Posterior vena cava (tissue), 2 donors: Measurements from ENCODE around the gene PAWR. TPM values are rescaled to one million over a fixed set of nuclear protein-coding genes. Genes with fewer than 3 reads are reported as not detected.
"Not testable (repeated sequence)": the region's sequence is repeated elsewhere in the genome, so short reads cannot be mapped to it uniquely, and the experiment has no call there.

Source experiments
- DNase-seq: peaks from one replicate; pipeline ENCODE4 v3.0.0-alpha.2; 2020; ENCODE audit warnings: low spot score
- intact Hi-C, 2 donors: fragments of 100-400 bp; cut with DNase I; formaldehyde crosslinking; loops; one replicate each; pipeline versions ENCODE4 v1.14.1 to v1.14.2; 2022 to 2023
- total RNA-seq, 2 donors: library from RNA; stranded (reverse); fragmentation: NEBNext Ultra II Directional; extraction: Animal tissue kit (Norgen Biotek cat#: 25700); gene quantifications; one replicate each; pipeline ENCODE4 v1.2.1, GENCODE V29; 2021
- donor health status: DM: yes; HTN: yes; CAD: no.
- donor health status: DM: yes; HTN: yes; CAD: no.

The PAWR gene
- total RNA-seq, 2 donors from 2014 or later = 148 to 218 TPM

DNA sequence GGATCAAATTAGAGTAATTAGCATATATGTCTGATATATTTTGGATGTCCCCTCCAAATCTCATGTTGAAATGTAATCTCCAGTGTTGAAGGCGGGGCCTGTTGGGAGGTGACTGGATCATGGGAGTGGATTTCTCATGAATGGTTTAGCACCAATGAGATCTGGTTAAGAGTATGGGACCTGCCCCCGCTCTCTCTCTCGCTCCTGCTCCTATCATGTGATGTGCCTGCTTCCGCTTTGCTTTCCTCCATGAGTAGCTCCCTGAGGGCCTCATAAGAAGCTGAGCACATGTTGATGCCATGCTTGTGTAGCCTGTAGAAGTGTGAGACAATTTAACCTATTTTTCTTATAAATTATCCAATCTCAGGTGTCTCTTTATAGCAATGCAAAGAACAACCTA lies 73.1 kb downstream of the PAWR start:
- intact Hi-C loops = no loop called here

DNA sequence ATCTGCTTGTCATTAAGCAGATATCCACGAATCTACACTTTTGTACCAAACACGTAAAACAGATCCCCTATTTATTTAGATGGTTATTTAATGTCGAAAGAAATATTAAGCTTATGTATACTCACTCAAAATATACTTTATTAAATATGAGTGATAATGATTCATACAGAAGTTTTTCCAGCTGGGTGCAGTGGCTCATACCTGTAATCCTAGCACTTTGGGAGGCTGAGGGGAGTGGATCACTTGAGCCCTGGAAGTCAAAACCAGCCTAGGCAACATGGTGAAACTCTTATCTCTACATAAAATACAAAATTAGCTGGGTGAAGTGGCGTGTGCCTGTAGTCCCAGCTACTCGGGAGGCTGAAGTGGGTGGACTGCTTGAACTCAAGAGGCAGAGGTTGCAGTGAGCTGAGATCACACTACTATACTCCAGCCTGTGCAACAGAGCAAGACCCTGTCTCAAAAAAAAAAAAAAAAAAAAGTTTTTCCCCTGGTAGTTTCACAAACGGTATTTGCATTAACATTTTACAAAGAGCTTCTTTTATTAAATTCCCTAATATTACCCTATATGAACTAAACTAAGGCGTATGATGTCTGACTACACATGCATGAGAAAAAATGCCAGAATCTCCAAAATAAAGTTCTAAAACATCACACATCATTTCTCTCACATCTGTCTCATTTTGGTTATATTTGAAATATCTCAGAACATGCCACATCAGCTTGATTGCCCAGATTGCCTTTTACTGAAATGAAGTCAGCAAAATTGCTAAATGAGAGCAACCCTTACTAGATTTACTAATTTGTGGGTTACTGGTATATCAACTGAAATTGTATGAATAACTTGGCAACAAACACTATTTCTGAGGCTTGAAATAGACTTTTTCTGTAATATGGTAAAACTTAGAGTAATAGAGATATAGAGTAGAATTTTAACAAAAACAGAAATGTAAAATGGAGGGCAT lies 74.9 kb downstream of the PAWR start:
- intact Hi-C loops = no loop called here
- DNase-seq = no peak

More for the DNA sequence above, 73.1 kb downstream of the PAWR start:
- no peak for DNase-seq

DNA sequence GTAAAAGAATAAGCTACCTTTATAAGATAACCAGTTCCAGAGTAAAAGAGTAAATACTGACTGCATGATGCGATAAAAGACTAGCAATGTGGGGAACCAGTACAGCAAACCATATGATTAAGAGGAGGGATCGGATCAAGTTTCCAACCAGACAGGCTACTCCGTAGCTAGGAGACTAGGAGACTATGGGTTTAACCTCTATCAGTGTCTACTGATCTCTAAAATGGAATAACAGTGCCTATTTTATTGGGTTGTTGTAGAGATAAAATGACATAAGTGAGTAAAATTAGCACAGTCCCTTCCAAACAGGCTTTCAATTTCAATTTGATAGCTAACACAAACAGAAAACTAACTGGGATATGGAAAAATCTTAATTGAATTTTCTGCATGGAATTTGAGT lies 76.0 kb downstream of the PAWR start:
- intact Hi-C loops = no loop called here
- no peak for DNase-seq

DNA sequence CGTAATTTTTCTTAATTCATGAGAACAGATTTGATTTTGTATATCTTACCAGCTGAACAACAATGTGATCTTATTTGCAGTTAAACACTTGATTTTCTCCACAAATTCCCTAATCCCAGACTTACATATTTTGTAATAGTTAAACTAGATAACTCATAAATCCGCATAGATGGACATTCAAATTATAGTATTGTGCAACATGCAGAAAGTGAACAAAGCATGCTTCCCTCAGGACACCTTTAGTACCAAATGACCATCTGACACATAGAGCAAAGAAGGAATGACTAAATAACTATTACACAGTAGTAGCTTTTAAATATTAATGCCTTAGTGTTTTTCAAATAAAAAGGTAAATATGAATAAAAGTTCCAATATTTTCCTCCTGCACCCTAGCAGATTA lies 88.9 kb downstream of the PAWR start:
- intact Hi-C loops = no loop called here
- DNase-seq = no peak

DNA sequence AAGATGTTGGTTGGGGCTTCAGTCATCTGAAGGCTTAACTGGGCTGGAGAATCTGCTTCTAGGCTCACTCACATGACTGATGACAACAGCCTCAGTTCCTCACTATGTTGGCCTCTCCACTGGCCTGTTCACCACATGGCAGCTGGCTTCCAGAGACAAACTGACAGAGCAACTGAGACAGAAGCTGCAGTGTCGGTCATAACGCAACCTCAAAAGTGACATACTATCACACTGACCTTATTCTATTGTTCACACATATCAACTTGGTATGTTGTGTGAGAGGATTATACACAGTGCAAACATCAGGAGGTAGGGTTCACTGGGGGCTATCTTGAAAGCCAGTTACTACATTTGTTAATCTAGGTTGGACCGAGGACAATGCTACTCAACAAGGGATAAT lies 92.9 kb downstream of the PAWR start:
- DNase-seq = no peak
- intact Hi-C loops = no loop called here

DNA sequence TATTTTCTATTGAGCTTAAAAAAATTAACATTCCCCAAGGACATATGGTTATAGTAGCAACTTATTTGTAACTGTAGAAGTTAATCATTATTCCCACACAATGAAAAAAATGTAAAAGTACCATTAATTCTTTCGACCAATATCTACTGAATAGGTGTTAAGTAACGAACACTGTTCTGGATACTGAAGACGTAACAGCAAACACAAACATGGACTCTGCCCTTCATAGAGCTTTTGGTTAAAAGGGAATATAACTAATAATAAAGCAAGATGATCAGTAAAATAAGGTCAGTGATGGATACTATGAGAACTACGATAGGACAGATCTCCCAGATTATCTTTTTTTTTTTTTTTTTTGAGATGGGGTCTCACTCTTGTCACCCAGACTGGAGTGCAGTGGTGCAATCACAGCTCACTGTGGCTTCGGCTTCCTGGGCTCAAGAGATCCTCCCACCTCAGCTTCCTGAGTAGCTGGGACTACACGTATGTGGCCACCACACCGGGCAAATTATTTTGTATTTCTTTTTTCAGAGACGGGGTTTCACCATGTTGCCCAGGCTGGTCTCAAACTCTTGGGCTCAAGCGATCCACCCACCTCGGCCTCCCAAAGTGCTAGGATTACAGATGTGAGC lies 93.9 kb downstream of the PAWR start:
- no peak for DNase-seq
- intact Hi-C loops = no loop called here

DNA sequence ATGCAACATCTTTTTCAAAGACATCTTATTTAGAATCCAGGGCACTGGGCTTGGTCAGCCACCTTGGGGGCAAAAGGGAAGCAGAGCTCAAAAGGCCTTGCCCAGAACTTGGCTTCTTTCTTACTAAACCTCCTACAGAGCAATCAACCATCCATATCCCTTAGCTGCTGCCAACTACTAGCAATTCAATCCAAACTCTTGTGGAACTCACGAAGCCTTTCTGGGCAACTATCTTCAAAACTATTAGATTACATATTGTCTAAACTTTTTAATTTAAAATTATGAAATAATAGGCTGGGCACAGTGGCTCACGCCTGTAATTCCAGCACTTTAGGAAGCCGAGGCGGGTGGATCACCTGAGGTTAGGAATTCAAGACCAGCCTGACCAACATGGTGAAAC lies 95.5 kb downstream of the PAWR start:
- DNase-seq = no peak
- intact Hi-C loops = no loop called here

DNA sequence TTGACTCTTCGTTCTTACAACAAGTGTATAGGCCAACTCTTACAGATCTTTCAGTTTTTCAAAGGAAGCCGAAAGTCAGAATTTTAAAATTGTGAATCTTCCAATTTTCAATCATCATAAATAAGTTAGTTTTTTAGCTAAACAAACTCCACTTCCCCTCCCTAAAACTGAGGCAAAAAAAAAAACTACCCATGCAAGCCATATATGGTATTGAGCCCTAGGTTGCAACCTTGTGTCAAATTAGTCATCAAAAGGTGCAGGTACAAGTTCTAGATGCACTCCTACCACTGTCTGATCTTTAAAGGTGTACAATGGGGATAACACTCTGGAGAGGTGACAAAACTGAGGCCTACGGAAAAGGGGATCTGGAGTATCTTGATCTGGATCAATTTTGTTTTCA lies 97.9 kb downstream of the PAWR start:
- intact Hi-C loops = no loop called here

DNA sequence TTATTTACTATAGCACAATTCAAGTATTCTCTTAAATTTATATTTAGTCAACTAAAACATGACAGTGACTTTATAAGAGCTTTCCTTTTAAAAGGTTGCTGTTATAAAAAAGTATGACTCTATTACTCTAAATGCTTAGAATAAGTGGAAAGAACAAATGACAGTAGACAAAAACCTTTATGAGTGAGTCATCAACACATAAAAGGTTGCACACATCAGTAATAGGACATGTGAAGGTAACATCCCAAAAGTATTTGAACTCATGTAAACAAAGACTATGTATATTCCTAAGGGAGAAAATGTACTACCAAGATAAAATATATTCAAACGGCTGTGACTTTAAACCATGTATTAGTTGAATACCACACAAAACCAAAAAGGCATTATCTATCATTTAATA lies 98.8 kb downstream of the PAWR start:
- intact Hi-C loops = no loop called here
- no peak for DNase-seq

More for the DNA sequence above, 97.9 kb downstream of the PAWR start:
- DNase-seq = no peak

DNA sequence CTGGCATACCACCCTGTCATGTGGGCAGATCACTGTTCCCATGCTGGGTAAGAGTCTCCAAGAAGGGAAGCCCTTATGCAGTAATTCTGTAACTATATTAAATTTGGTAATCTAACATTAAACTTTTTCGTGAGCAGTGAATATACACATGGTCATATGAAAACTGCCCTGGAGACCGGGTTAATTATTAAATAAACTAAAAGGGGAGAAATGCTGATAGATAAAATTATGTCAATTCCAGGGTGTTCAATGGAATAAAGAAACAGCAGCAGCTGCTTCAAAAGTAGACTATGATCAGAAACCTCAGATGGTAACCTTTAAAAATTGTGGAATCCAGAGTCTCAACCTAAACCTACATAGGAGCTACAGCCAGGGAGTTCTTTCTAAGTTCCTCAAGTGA lies 100.0 kb downstream of the PAWR start:
- no peak for DNase-seq
- intact Hi-C loops = no loop called here

DNA sequence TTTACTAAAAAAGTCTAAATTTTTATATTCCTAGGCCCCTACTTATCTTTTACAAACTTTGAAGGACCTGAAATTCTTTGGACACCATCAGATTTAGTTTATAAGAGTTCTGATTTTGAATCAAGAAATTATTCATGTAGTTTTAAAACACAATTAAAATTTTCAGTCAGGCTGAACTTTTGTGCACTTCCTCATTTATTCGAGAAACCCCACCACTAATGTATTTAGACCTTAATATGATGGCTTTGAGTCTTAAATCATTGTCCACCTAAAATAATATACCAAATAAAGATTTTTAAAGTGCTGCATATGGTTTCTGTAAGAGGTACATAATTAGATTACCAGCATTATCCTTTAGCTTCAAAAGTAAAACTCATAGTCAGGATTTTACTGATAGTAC lies 103.4 kb downstream of the PAWR start:
- no peak for DNase-seq
- intact Hi-C loops = no loop called here

DNA sequence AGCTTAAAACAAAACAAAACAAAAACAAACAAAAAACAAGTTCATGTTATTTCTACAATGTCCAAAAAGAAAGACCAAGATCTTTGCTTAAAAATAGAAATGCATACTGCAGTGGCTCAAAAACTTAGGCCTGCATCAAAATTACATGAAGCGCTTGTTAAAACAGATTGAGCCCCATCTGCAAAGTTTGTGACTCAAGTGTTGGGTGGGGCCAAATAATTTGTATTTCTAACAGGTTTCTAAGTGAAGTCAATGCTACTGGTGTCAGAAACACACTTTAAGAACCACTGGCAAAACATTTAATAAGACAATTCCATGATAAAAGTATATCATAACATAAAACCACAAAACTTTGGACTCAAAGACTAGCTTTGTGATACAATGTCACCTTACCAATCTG lies 105.6 kb downstream of the PAWR start:
- no peak for DNase-seq
- intact Hi-C loops = no loop called here

DNA sequence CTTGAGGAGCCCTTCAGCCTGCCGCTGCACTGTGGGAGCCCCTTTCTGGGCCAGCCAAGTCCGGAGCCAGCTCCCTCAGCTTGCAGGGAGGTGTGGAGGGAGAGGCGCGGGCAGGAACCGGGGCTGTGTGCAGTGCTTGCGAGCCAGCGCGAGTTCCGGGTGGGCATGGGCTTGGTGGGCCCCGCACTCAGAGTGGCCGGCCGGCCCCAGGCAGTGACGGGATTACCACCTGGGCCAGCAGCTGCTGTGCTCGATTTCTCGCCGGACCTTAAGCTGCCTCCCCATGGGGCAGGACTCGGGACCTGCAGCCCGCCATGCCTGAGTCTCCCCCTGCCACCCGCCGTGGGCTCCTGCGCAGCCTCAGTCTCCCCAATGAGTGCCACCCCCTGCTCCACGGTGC lies 116.9 kb downstream of the PAWR start:
- DNase-seq = peak; percentile 80
- intact Hi-C loops = no loop called here

DNA sequence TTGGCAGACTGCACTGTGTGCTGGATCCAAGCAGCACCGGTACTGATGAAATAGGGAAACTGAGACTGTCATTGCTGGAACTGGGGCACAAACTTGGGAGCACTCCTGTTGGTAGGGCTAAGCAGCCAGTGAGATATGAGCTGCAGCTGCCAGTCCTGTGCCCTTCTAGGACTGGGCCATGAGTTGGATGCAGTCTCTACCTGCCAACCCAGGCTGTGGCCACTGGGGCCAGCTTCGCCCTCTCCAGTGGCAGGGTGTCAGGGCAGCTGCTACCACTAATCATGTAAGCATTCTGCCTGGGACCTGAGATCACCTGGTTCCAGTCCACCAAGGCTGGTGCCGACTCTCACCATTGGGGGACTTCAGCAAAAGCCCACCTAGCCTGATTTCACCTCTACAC lies 121.1 kb downstream of the PAWR start:
- no peak for DNase-seq
- intact Hi-C loops = no loop called here

DNA sequence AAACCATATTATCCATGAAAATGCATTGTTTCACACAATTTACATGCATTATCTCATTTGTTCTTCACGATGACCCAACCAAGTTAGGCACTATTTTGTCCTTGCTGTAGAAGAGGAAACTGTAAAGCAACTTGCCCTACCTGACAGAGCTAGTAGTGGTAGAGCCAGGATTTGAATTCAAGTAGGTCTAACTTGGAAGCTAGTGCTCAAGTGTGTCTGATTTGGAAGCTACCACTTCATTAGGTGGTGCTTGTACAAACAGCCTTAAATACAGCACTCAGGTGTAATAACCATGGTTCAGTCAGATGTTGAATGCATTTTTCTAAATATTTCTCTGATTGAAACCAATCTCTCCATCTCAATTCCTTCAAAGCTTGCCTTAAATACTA lies 123.6 kb downstream of the PAWR start:
- no peak for DNase-seq
- intact Hi-C loops = no loop called here

DNA sequence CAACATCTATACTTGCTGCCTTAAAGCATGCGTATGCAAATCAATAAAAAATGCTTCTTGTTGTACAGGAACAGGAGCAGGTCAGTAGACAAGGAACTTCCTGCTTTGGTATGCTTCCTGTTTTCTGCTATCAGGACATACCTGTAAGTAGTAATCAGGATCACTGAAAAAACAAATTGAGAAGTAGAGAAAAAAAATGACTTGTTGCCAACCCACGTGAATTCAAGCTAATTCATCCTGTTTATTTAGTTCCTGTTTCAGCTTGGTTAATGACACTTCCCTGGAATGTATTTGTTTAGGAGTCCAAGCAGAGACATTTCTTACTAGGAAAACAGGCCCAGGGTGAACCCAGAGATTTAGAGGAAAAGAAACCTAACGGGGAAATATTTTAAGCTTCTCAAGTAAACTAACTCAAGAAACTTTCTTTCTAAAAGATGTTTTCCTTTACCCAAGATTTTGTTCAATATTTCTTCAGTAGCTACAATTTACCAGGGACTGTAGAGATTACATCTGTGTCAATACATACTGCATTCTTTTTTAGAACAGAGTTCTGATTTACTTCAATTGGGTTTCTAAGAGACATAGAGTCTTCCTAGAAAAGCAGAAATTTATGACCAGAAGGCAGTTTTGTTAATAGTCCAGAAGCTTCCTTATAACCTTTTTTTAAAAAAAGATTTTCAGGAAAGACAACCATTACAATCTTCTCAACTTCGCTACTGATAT lies 124.2 kb downstream of the PAWR start:
- intact Hi-C loops = no loop called here

DNA sequence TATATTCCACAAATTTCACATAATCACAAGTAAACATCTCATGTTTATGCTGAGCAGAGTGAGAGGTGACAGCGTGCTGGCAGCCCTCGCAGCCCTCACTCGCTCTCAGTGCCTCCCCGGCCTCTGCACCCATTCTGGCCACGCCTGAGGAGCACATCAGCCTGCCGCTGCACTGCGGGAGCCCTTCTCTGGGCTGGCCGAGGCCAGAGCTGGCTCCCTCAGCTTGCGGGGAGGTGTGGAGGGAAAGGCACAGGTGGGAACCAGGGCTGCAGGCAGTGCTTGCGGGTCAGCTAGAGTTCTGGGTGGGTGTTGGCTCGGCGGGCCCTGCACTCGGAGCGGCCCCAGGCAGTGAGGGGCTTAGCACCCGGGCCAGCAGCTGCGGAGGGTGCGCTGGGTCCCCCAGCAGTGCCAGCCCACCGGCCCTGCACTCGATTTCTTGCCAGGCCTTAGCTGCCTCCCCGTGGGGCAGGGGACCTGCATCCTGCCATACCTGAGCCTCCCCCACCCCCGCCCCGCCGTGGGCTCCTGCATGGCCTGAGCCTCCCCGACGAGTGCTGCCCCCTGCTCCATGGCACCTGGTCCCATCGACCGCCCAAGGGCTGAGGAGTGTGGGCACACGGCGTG lies 125.9 kb downstream of the PAWR start:
- intact Hi-C loops, DNase-seq: not testable (repeated sequence)

More for the DNA sequence above, 124.2 kb downstream of the PAWR start:
- no peak for DNase-seq

DNA sequence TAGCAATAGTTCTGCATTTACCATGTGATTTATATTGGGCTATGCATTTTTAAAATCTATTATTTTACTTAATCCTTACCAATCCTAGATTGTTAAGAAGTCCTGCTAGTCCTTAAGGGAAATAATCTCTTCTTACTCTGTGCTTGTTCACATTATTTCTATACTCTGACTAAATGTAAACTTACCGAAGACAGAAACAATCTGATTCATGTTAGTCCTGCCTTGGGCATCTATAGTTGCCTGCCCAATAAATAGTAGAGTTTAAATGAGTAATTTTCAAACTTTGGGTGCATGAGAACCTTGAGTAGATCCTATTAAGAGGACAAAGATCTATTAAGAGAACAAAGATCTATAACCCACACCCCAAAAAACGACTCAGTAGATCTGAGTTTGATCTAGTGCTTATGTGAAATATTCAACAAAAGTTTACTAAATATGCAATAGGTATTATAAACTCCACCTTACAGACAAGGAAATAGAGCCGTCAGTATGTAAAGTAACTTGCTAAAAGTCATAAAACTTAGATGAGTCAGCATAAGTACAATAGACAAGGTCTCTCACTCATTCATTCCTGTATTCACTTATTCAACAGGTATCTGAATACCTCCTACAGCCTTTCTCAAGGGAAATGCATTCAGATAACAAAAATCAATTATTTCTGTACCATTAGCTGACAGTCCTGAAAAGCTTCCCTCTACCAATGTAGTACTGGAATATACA lies 127.6 kb downstream of the PAWR start:
- no peak for DNase-seq
- intact Hi-C loops = no loop called here
